Caco-2 (cell line): Measurements from ENCODE around the gene AKAP6. TPM values are rescaled to one million over a fixed set of nuclear protein-coding genes. Genes with fewer than 3 reads are reported as not detected.
"Not testable (repeated sequence)": the region's sequence is repeated elsewhere in the genome, so short reads cannot be mapped to it uniquely, and the experiment has no call there.

Experiments used
- BruUV-seq: library from RNA; stranded (reverse); fragments of 400-500 nt; replicated peaks from 2 replicates; lab custom pipeline; 2021; lab: Mats Ljungman, UMichigan
- CTCF ChIA-PET: fragments of 300-600 bp; sonication (Branson Sonifier 250); formaldehyde crosslinking; loops from one replicate; lab custom pipeline; 2022; ENCODE audit warnings: antibody characterized with exemption; lab: Charles Lee
- POLR2A ChIA-PET: fragments of 300-600 bp; sonication (Branson Sonifier 250); formaldehyde crosslinking; loops from one replicate; lab custom pipeline; 2022; ENCODE audit warnings: antibody characterized with exemption; lab: Charles Lee
- DNase-seq, 2 experiments: peaks; one replicate each; pipeline versions ENCODE4 v3.0.0 to v3.0.0-alpha.2; 2020 to 2022
- H3K27me3 ChIP-seq: replicated peaks from 2 replicates; pipeline ENCODE4 v1.6.0; 2011; ENCODE audit warnings: low read length; ENCODE audit not compliant: control insufficient read depth, insufficient read depth
- H3K36me3 ChIP-seq: 2 replicates; pipeline ENCODE4 v1.5.1; 2011; ENCODE audit warnings: low read length; ENCODE audit not compliant: control insufficient read depth, insufficient read depth
- H3K4me1 ChIP-seq: fragments of 250-450 bp; sonication (Bioruptor Pico); 2 replicates; pipeline ENCODE4 v1.5.1; 2020; ENCODE audit warnings: mild to moderate bottlenecking
- H3K4me3 ChIP-seq: 2 replicates; pipeline ENCODE4 v1.5.1; 2011; ENCODE audit warnings: low read depth, mild to moderate bottlenecking, control low read depth, low read length
- H3K9me3 ChIP-seq: fragments of 250-450 bp; sonication (Bioruptor Pico); 2 replicates; pipeline ENCODE4 v1.5.1; 2020; ENCODE audit warnings: mild to moderate bottlenecking, moderate library complexity
- H3K27ac Mint-ChIP-seq: one replicate; pipeline ENCODE4 v1.8.0; 2022; ENCODE audit warnings: mixed read lengths; ENCODE audit not compliant: unreplicated experiment
- H3K27me3 Mint-ChIP-seq: one replicate; pipeline ENCODE4 v1.8.0; 2022; ENCODE audit warnings: mixed read lengths; ENCODE audit not compliant: insufficient read depth, unreplicated experiment
- H3K36me3 Mint-ChIP-seq: one replicate; pipeline ENCODE4 v1.8.0; 2022; ENCODE audit warnings: mild to moderate bottlenecking, mixed read lengths; ENCODE audit not compliant: insufficient read depth, unreplicated experiment
- H3K4me1 Mint-ChIP-seq: one replicate; pipeline ENCODE4 v1.8.0; 2022; ENCODE audit warnings: low read depth, mixed read lengths; ENCODE audit not compliant: unreplicated experiment
- H3K4me3 Mint-ChIP-seq: one replicate; pipeline ENCODE4 v1.8.0; 2022; ENCODE audit warnings: mild to moderate bottlenecking, moderate library complexity, mixed read lengths; ENCODE audit not compliant: unreplicated experiment
- H3K9me3 Mint-ChIP-seq: one replicate; pipeline ENCODE4 v1.8.0; 2022; ENCODE audit warnings: mixed read lengths; ENCODE audit not compliant: unreplicated experiment
- CTCF ChIP-seq, 2 experiments: fragments of 200-600 bp in 1 of 2; IDR thresholded peaks; 1 replicate in 1 of 2; 2 replicates in 1 of 2; pipeline versions ENCODE4 v1.5.1 to v1.8.0; 2011 to 2022; ENCODE audit warnings: antibody characterized with exemption in 1 of 2, control low read depth in 1 of 2, inconsistent platforms in 1 of 2, low read depth in 1 of 2, low read length in 1 of 2, mild to moderate bottlenecking in 1 of 2, moderate library complexity in 1 of 2; ENCODE audit not compliant: insufficient read depth in 1 of 2, severe bottlenecking in 1 of 2, unreplicated experiment in 1 of 2
- intact Hi-C: fragments of 100-400 bp; cut with micrococcal nuclease; formaldehyde crosslinking; loops from one replicate; pipeline ENCODE4 v1.10.0; 2022; ENCODE audit not compliant: unreplicated experiment
- total RNA-seq: library from RNA; stranded (reverse); gene quantifications from 2 replicates; pipeline ENCODE4 v1.2.3, GENCODE V29; 2022

AKAP6 gene
- total RNA-seq, 1 experiment from 2014 or later = 3.0 TPM

- no peaks in the 10 kb centered on the region for H3K9me3 ChIP-seq
- no peaks in the 10 kb centered on the region for H3K27me3 ChIP-seq
- ChIA-PET POLR2A (no interaction called here), CTCF (no interaction called here)
- Mint-ChIP-seq H3K27ac (no peak overlapping the region), H3K4me1 (peaks cover 43% of the 10 kb centered on the region), H3K9me3 (peaks cover 22% of the 10 kb centered on the region), H3K36me3 (peaks cover 7% of the 10 kb centered on the region), H3K4me3 (no peak overlapping the region), H3K27me3 (no peaks in the 10 kb centered on the region)
- DNase-seq = no peak
- peaks cover 49% of the 10 kb centered on the region for H3K4me1 ChIP-seq
- intact Hi-C loops = loop anchor here (5.0 kb wide), 1 partner anchor 447 kb away; no protein-coding TSS in a partner anchor
- no peaks in the 10 kb centered on the region for H3K36me3 ChIP-seq
- no peak for TF ChIP-seq CTCF (IDR thresholded peaks at IDR 0.05; ENCODE audit: insufficient read depth in 1 of 2, low read depth in 1 of 2, low read length in 1 of 2, severe bottlenecking in 1 of 2, unreplicated experiment in 1 of 2)
- no peak overlapping the region for H3K4me3 ChIP-seq
- BruUV-seq = no TSS peak
Observed at GRCh38 chr14:32384464-32384863, 55.4 kb downstream of the AKAP6 start.

- H3K4me1 ChIP-seq = peaks cover 21% of the 10 kb centered on the region
- Mint-ChIP-seq H3K9me3 (peaks cover 32% of the 10 kb centered on the region), H3K4me1 (peaks cover 21% of the 10 kb centered on the region)
- DNase-seq, intact Hi-C loops, H3K4me3 Mint-ChIP-seq, H3K9me3 ChIP-seq, BruUV-seq, H3K36me3 Mint-ChIP-seq, H3K27me3 Mint-ChIP-seq, H3K36me3 ChIP-seq, H3K27ac Mint-ChIP-seq, CTCF ChIA-PET, H3K4me3 ChIP-seq, POLR2A ChIA-PET, H3K27me3 ChIP-seq: not testable (repeated sequence)
Observed at GRCh38 chr14:32387295-32387694, 58.2 kb downstream of the AKAP6 start.

- POLR2A ChIA-PET = no interaction called here
- Mint-ChIP-seq H3K27ac (no peak overlapping the region), H3K9me3 (peaks cover 16% of the 10 kb centered on the region), H3K36me3 (no peaks in the 10 kb centered on the region), H3K4me3 (no peak overlapping the region), H3K4me1 (no peaks in the 10 kb centered on the region), H3K27me3 (no peaks in the 10 kb centered on the region)
- DNase-seq = no peak
- intact Hi-C loops = no loop called here
- H3K27me3 ChIP-seq = no peaks in the 10 kb centered on the region
- BruUV-seq = no TSS peak
- H3K36me3 ChIP-seq = no peaks in the 10 kb centered on the region
- CTCF ChIA-PET = no interaction called here
- no peak overlapping the region for H3K4me3 ChIP-seq
- TF ChIP-seq CTCF (IDR thresholded peaks at IDR 0.05; ENCODE audit: insufficient read depth in 1 of 2, low read depth in 1 of 2, low read length in 1 of 2, severe bottlenecking in 1 of 2, unreplicated experiment in 1 of 2) = no peak
- H3K9me3 ChIP-seq = no peaks in the 10 kb centered on the region
- H3K4me1 ChIP-seq = no peaks in the 10 kb centered on the region
Observed at GRCh38 chr14:32393119-32393518, 64.0 kb downstream of the AKAP6 start.

- H3K9me3 Mint-ChIP-seq = peaks cover 10% of the 10 kb centered on the region
- H3K36me3 ChIP-seq = no peaks in the 10 kb centered on the region
- H3K4me1 Mint-ChIP-seq = no peaks in the 10 kb centered on the region
- no peak overlapping the region for H3K27ac Mint-ChIP-seq
- no TSS peak for BruUV-seq
- H3K4me3 Mint-ChIP-seq = no peak overlapping the region
- CTCF ChIA-PET = no interaction called here
- H3K27me3 Mint-ChIP-seq = no peaks in the 10 kb centered on the region
- H3K36me3 Mint-ChIP-seq = no peaks in the 10 kb centered on the region
- no peaks in the 10 kb centered on the region for H3K4me1 ChIP-seq
- no peak for DNase-seq
- H3K4me3 ChIP-seq = no peak overlapping the region
- H3K9me3 ChIP-seq = no peaks in the 10 kb centered on the region
- intact Hi-C loops = no loop called here
- no peak for TF ChIP-seq CTCF (IDR thresholded peaks at IDR 0.05; ENCODE audit: insufficient read depth in 1 of 2, low read depth in 1 of 2, low read length in 1 of 2, severe bottlenecking in 1 of 2, unreplicated experiment in 1 of 2)
- no peaks in the 10 kb centered on the region for H3K27me3 ChIP-seq
- POLR2A ChIA-PET = no interaction called here
Observed at GRCh38 chr14:32394038-32394437, 64.9 kb downstream of the AKAP6 start.
